Aorta (tissue), 5 donors: ENCODE data around the gene PRM3. TPM values are rescaled to one million over a fixed set of nuclear protein-coding genes. Genes with fewer than 3 reads are reported as not detected.

Experiments
- ATAC-seq: fragments of 200-7000 bp; cut with Tn5 transposase; one replicate; pipeline ENCODE4 v1.9.1; 2022; ENCODE audit warnings: moderate library complexity; ENCODE audit not compliant: low FRiP score
- DNase-seq, 2 donors: peaks; one replicate each; pipeline ENCODE4 v3.0.0-alpha.2; 2020
- H3K27ac ChIP-seq, 2 donors: one replicate each; pipeline ENCODE4 v1.5.1; 2013; ENCODE audit warnings: low read length in 2 of 2, mild to moderate bottlenecking in 2 of 2, moderate library complexity in 2 of 2, control low read depth in 1 of 2, inconsistent platforms in 1 of 2, low read depth in 1 of 2
- H3K27me3 ChIP-seq, 2 donors: one replicate each; pipeline ENCODE4 v1.6.1; 2013; ENCODE audit warnings: control low read depth in 1 of 2, low read length in 1 of 2, mild to moderate bottlenecking in 1 of 2, moderate library complexity in 1 of 2; ENCODE audit not compliant: insufficient read depth in 2 of 2, control insufficient read depth in 1 of 2
- H3K36me3 ChIP-seq, 2 donors: one replicate each; pipeline ENCODE4 v1.6.1; 2013; ENCODE audit warnings: control low read depth in 1 of 2, low read length in 1 of 2, mild to moderate bottlenecking in 1 of 2; ENCODE audit not compliant: insufficient read depth in 2 of 2, control insufficient read depth in 1 of 2
- H3K4me1 ChIP-seq, 2 donors: one replicate each; pipeline ENCODE4 v1.6.1; 2013; ENCODE audit warnings: low read length in 2 of 2, control low read depth in 1 of 2, mild to moderate bottlenecking in 1 of 2, moderate library complexity in 1 of 2; ENCODE audit not compliant: insufficient read depth in 2 of 2, control insufficient read depth in 1 of 2
- H3K4me3 ChIP-seq, 2 donors: one replicate each; pipeline ENCODE4 v1.5.1; 2013; ENCODE audit warnings: low read length in 2 of 2, control low read depth in 1 of 2, mild to moderate bottlenecking in 1 of 2
- H3K9me3 ChIP-seq: one replicate; pipeline ENCODE4 v1.6.1; 2013; ENCODE audit warnings: mild to moderate bottlenecking, low read length; ENCODE audit not compliant: control insufficient read depth
- WGBS, 2 donors: extraction: QIAGEN DNeasy Blood & Tissue Kit; methylation state at CpG; one replicate each; pipeline ENCODE4 v1.1.7; 2013; 5-methylcytosine and 5-hydroxymethylcytosine counted together
- intact Hi-C, 2 donors: fragments of 100-400 bp; cut with DNase I; formaldehyde crosslinking; loops; one replicate each; pipeline versions ENCODE4 v1.14.2 to v1.15.0; 2022
- polyA plus RNA-seq, 2 donors: library from polyadenylated mRNA; stranded (reverse); fragments of 200-250 nt; gene quantifications; one replicate each; pipeline ENCODE4 v1.2.3, GENCODE V29; 2013
- total RNA-seq, 2 donors: library from RNA; stranded (reverse); fragmentation: NEBNext Ultra II Directional; extraction: Animal tissue kit (Norgen Biotek cat#: 25700); gene quantifications; one replicate each; pipeline ENCODE4 v1.2.1, GENCODE V29; 2021
- donor health status: healthy with polysubstance abuse.
- donor health status: Bipolar disorder and iron deficiency.
- donor health status: DM: no; HTN: no; CAD: no.
- donor health status: DM: no; HTN: no; CAD: no.
- donor health status: DM: yes; HTN: yes; CAD: no.

PRM3 gene
- total and polyA plus RNA-seq, 4 donors, result not detected

GRCh38 chr16:11265124-11265523 is 8.3 kb downstream of the PRM3 start:
- no peaks in the 10 kb centered on the region for H3K36me3 ChIP-seq
- DNase-seq (no peak), ATAC-seq (no peak)
- intact Hi-C loops, result no loop called here
- WGBS, 2 donors, result 70 to 80% methylated on average over 7 of the region's 7 CpGs
- no peaks in the 10 kb centered on the region for H3K27me3 ChIP-seq
- H3K9me3 ChIP-seq, result no peaks in the 10 kb centered on the region
- no peaks in the 10 kb centered on the region for H3K4me1 ChIP-seq
- no peak overlapping the region for H3K4me3 ChIP-seq
- no peak overlapping the region for H3K27ac ChIP-seq

GRCh38 chr16:11264155-11264832 is 9.1 kb downstream of the PRM3 start:
- H3K4me3 ChIP-seq, result no peak overlapping the region
- DNase-seq, result no peak
- no peak overlapping the region for H3K27ac ChIP-seq
- intact Hi-C loops, result no loop called here
- H3K4me1 ChIP-seq, result no peaks in the 10 kb centered on the region
- H3K9me3 ChIP-seq, result no peaks in the 10 kb centered on the region
- 83 to 87% methylated on average over 9 of the region's 9 CpGs for WGBS, 2 donors
- ATAC-seq, result no peak
- H3K36me3 ChIP-seq, result no peaks in the 10 kb centered on the region
- H3K27me3 ChIP-seq, result no peaks in the 10 kb centered on the region

DNA sequence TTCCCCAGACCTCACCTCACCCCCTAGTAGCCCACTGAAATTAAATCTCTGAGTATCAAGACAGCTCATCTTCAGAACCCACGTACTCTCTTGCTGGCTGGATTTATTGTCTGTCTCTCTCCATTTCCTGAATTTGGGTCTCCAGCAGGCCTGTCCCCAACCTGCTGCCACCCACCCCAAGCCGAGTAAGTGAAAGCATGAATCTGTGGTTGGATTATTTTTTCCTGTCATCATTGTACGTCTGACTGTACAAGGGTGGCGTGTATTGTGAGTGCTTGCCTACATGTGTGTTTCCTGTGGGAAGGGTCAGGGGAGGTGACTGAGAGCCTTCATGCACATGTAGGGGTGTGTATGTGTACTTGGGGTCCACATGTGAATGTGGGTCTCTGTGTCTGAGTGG is 9.7 kb downstream of the PRM3 start:
- ATAC-seq, result no peak

GRCh38 chr16:11262915-11263314 is 10.5 kb downstream of the PRM3 start:
- Histone ChIP-seq H3K27ac (no peak overlapping the region), H3K4me3 (no peak overlapping the region), H3K36me3 (no peaks in the 10 kb centered on the region), H3K27me3 (no peaks in the 10 kb centered on the region), H3K9me3 (no peaks in the 10 kb centered on the region), H3K4me1 (no peaks in the 10 kb centered on the region)
- DNase-seq, result no peak
- no peak for ATAC-seq
- intact Hi-C loops, result no loop called here
- 87 to 90% methylated on average over 8 of the region's 8 CpGs for WGBS, 2 donors

More for the DNA sequence above, 9.7 kb downstream of the PRM3 start:
- no peaks in the 10 kb centered on the region for H3K9me3 ChIP-seq
- no peak for DNase-seq
- no peaks in the 10 kb centered on the region for H3K4me1 ChIP-seq
- no peaks in the 10 kb centered on the region for H3K27me3 ChIP-seq
- H3K4me3 ChIP-seq, result no peak overlapping the region
- no peaks in the 10 kb centered on the region for H3K36me3 ChIP-seq
- intact Hi-C loops, result no loop called here
- H3K27ac ChIP-seq, result no peak overlapping the region
- WGBS, 2 donors, result 71 to 72% methylated on average over 4 of the region's 4 CpGs

DNA sequence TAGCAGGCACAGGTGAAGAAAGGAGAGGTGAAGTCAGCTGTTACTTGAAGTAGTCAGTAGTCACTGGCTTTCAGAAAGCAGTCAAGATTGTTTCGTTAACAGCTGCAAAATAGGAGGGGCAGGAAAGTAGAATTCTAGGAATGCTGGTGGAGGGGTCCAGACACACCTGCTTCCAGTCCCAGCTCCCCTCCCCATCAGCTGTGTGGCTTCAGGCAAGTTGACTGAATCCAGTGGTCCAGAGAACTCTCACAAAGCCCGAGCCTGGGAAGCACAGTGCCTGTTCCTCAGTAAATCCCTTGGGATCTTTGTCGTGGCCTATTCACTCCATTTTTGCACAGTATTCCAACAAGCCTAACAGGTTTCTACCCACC is 12.8 kb downstream of the PRM3 start:
- H3K4me1 ChIP-seq, result no peaks in the 10 kb centered on the region
- ATAC-seq (no peak), DNase-seq (no peak)
- H3K9me3 ChIP-seq, result no peaks in the 10 kb centered on the region
- no peaks in the 10 kb centered on the region for H3K36me3 ChIP-seq
- no peak overlapping the region for H3K27ac ChIP-seq
- no peaks in the 10 kb centered on the region for H3K27me3 ChIP-seq
- H3K4me3 ChIP-seq, result no peak overlapping the region
- intact Hi-C loops, result no loop called here
- WGBS, 2 donors, result 57 to 67% methylated on average over 3 of the region's 3 CpGs

GRCh38 chr16:11259655-11260595 is 13.5 kb downstream of the PRM3 start:
- WGBS, 2 donors, result 87 to 89% methylated on average over 12 of the region's 12 CpGs
- DNase-seq (no peak), ATAC-seq (no peak)
- H3K4me1 ChIP-seq, result no peaks in the 10 kb centered on the region
- no peaks in the 10 kb centered on the region for H3K36me3 ChIP-seq
- H3K27me3 ChIP-seq, result no peaks in the 10 kb centered on the region
- no peak overlapping the region for H3K27ac ChIP-seq
- H3K9me3 ChIP-seq, result no peaks in the 10 kb centered on the region
- intact Hi-C loops, result loop anchor here (5.0 to 10.0 kb wide), 2 partner anchors 97 to 155 kb away; no protein-coding TSS in a partner anchor
- no peak overlapping the region for H3K4me3 ChIP-seq

DNA sequence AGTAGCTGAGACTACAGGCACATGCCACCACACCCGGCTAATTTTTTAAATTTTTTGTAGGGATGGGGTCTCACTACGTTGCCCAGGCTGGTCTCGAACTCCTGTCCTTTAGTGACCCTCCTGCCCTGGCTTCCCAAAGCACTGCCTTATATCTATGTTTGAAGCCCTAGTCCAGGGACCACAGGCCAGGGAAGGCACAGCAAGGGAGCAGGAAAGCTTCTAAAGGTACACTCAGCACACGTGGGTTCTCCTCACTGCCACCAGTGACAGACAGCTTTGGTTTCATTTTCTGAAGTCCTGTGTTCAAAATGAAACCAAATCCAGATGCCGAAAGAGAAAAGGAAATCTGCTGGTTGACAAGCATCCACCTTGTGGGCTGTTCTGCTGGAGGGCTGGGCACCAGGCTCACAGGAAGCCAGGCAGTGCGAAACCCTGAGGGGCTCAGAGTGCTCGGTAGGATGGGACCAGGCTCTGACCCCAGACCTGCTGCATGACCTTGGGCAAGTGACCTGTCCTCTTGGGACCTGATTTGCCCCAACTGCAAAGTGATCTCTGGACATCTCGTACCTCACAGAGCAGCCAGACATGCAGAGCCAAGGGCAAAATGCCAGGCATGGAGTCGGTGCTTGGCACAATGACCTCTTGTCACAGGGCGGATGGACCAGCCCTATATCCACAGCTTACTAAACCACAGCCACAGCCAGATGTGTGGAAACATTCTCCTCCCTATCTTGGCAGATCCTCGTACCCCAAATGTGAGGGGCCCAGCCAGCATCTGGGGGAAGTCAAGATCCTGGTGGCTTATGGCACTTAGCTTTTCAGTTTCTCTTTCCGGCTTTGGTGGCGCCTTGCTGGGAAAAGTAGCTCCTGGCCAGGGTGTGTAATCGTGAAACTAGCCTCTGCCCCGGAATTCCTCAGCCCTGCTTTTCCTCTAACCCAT is 14.6 kb downstream of the PRM3 start:
- Histone ChIP-seq H3K27ac (peak overlapping the region in 1 of 2 donors; percentile 25), H3K9me3 (no peaks in the 10 kb centered on the region), H3K4me1 (no peaks in the 10 kb centered on the region), H3K36me3 (no peaks in the 10 kb centered on the region), H3K27me3 (no peaks in the 10 kb centered on the region), H3K4me3 (no peak overlapping the region)
- DNase-seq, result peak in 1 of 2 donors; percentile 65
- 20 to 21% methylated on average over 15 of the region's 15 CpGs for WGBS, 2 donors
- intact Hi-C loops, result loop anchor here (5.0 to 10.0 kb wide), 2 partner anchors 98 to 154 kb away; no protein-coding TSS in a partner anchor
- no peak for ATAC-seq
